NCI-H2171 (cell line): ENCODE data around the gene FADS3.
A peak's percentile ranks its signal among the peaks of the same experiment; 100 is the strongest.

ENCODE experiments used
- DNase-seq: peaks from one replicate; lab custom pipeline; 2025; lab: John Stamatoyannopoulos, UW

Gene FADS3

GRCh38 chr11:61879152-61879551 lies 12.2 kb downstream of the FADS3 start:
- DNase-seq: no peak

DNA sequence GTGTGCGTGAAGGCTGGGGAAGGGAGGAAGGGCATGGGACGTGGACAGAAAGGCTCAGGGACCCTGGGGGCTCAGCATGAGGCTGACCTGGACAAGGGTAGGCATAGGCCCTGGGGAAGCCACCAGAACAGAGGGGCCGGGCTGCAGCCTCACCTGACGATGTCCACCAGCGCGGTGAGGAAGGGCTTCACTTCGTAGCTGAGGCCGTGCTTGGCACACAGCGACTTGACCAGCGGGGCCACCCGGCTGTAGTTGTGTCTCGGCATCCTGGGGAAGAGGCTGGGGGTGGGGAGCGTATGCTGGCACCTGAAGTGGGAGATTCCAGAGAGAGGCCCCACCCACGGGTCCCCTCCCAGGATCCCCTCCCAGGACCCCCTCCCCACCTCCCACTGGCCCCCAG lies 15.6 kb downstream of the FADS3 start:
- no peak for DNase-seq

- no peak for DNase-seq
Measured at GRCh38 chr11:61874853-61875252, 16.5 kb downstream of the FADS3 start.

DNA sequence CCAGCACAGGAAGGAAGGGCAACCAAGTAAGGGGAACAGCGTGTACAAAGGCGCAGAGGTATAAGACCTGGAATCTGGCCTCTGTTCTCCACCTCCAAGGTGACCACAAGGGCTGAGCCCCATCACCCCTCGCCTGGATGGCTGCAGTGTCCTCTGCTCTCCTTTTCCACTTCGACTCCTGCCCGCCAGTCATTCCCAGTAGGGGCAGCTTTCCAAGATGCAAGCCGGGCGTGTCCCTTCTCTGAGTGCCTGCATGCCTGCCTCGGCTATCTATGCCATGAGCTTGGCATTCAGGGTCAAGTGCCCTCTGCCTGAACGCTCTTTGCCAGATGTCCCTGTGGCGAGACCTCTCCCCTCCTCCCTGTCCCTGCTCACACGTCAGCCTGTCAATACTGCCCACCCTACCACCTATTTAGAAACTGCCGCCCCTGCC lies 17.0 kb downstream of the FADS3 start:
- DNase-seq: no peak

DNA sequence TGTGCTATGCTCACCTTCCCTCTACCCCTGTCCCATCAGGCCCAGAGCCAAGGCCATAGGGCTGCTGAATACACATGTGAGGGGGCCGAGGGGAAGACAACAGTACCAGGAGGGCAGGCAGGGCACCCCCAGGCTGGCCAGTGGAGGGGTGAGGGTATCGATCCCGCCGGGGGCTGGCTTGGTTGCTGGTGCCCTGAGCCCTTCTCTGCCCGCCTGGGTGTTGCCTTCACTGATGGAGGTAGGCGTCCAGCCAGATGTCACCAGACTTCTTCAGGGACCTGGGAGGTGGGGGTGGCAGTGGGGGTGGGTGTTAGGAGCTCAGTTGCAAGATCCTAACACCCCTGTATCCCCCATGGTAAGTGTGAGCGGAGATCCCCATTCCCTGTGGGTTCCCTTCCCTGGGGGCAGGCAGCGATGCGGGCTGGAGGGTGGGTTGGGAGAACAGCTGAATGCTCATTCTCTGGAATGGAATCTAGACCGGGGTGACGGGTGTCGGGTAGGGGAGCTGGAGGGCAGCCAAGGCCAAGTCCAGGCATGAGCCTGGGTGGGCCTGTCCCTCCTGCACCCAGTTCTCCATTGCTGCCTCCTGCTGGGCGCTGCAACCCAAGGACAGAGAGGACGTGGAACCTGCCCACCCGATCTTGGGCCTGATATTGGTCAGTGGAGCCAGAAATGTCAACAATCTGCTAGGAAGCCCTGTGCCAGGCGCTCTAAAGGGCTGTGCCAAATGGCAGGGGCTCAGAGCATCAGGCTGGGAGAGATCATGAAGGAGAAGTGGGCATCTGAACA lies 17.6 kb downstream of the FADS3 start:
- DNase-seq: no peak

GRCh38 chr11:61872935-61873565 lies 18.3 kb downstream of the FADS3 start:
- no peak for DNase-seq

DNA sequence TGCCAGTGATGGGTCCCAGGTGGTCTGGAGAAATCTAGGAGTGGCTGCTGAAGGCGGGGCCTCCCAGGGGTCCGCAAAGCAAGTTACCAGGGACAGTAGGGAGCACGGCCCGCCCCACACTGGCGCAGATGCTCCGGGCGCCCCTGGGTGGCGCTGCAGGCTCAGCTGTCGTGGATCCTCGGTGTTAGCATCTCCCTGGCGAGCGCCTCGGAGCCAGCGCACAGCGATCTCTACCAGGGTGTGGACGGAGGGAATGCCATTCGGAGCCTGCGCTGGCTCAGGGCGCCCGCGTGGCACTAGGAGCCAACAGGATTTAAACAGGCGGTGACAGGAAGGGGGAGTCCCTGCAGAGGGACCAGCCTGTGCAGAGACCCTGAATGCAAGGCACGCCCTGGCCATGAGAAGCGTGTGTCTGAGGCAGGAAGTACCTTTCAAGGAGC lies 20.2 kb downstream of the FADS3 start:
- peak; percentile 73 for DNase-seq

DNA sequence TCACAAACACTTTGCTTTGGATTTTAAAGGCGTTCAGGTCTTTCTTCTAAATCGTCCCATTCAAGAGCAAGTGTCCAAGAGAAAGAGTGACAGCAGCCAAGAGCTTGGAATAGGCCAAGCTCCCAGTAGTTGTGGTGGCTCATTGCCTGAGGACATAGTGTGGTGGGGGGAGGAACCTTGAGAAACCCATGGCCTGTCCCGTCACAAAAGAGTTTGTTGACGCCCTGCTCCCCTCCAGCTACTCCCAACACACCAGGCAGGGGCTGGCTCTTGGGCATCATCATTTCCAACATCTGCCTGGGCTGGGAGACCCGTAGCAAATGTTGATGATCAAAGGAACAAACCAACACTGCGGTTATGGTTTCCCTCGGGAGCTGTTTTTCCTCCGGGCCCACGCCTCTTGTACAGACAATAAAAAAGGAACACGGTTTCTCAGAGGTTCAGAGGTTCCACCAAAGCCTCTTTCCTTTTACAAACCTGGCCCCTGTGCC lies 20.8 kb downstream of the FADS3 start:
- no peak for DNase-seq

DNA sequence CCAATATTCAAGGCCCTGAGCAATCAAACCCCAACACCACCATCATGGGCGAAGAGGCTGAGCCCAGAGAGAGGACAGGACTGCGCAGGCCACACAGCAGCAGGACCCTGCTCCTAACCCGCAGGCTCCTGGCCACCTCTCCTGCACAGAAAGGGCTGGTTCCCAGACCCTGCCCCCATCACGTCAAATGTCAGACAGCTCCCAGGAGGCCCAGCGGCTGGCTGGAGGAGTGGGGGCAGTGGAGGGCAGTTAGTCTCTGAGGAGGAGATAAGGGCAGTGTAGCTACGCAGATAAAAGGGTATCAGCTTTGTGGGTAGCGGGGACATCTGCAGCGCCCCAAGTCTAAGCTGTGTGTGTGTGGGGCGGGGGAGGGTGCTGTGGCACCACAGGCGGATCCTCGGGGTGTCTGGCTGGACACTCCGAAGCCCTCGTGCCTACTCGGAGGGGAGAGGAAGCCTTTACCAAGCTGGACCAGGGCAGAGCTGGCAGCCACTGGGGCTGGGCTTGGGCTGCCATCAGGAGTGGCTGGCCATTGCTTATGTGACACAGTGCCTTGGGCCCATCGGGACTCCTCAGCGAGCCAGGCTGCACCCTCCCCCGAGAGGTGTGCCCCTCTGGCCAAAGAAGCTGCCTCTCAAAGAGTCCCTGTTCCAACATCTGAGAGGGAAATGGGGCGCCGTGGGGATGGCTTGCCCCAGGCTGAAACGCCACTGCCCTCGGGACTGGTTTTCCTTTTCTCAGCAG lies 21.5 kb downstream of the FADS3 start:
- no peak for DNase-seq

DNA sequence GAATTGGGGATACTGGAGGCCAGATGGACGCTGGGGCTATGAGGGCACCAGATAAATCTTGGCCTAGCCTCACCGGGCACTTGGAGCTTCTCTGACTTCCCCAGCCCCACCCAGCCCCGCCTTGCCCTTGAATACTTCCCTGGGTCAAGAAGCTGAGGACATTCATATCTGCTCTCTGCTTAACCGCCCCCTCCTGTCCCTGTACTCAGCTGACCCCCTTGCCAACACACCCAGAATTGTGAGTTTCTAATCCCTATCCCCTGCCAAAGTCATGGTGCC lies 22.0 kb downstream of the FADS3 start:
- DNase-seq: no peak

GRCh38 chr11:61868571-61869428 lies 22.5 kb downstream of the FADS3 start:
- DNase-seq: no peak

DNA sequence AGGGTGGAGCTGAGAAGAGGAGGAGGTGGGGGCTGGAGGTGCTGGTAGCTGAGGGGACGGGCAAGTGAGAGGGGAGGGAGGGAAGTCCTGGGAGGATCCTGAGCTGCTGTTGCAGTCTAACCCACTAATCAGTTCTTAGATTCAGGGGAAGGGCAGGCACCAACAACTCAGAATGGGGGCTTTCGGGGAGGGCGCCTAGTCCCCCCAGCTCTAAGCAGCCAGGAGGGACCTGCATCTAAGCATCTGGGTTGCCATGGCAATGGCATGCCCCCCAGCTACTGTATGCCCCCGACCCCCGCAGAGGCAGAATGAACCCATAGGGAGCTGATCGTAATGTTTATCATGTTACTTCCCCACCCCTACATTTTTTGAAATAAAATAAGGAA lies 24.4 kb downstream of the FADS3 start:
- DNase-seq: no peak

DNA sequence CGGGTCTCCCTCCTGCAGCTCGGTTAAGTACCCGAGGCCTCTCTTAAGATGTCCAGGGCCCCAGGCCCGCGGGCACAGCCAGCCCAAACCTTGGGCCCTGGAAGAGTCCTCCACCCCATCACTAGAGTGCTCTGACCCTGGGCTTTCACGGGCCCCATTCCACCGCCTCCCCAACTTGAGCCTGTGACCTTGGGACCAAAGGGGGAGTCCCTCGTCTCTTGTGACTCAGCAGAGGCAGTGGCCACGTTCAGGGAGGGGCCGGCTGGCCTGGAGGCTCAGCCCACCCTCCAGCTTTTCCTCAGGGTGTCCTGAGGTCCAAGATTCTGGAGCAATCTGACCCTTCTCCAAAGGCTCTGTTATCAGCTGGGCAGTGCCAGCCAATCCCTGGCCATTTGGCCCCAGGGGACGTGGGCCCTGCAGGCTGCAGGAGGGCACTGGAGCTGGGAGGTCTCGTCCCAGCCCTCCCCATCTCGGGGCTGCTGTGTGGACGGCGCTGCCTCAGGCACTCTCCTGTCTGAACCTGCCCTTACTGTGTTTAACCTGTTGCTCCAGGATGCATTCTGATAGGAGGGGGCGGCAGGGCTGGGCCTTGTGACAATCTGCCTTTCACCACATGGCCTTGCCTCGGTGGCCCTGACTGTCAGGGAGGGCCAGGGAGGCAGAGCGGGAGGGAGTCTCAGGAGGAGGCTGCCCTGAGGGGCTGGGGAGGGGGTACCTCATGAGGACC lies 25.0 kb downstream of the FADS3 start:
- DNase-seq: no peak

DNA sequence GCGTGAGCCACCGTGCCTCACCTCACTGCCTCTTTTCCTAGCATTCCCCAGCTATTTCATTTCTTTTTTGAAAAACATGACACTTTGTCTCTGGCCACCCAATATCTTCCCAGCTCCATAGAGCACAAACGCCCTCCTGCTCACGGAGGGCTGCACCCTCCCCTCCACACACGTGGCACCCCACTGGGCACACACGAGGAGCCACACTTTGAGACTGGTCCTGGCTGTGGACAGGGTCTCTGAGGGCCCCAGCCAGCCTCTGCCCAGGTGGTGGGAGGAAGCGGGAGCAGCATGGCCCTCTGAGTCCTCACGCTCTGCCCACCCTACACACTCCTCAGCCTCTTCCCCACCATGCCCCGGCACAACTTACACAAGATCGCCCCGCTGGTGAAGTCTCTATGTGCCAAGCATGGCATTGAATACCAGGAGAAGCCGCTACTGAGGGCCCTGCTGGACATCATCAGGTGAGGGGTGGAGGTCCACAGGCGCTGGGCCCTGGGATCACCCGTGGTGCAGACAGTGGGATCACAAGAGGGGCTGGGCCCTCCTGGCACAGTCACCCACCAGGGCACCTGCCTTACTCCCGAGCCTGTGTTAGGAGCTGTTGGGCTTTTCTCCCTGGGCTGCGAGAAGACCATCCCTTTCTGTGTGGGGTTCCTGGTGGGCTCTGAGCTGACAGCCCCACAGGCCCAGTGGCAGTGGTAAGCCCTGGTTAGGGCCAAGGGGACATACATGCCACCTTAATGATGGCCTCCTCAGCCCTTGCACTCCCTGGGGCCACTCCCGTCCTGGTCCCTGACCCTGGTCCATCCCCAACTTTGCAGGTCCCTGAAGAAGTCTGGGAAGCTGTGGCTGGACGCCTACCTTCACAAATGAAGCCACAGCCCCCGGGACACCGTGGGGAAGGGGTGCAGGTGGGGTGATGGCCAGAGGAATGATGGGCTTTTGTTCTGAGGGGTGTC lies 26.2 kb downstream of the FADS3 start:
- DNase-seq: no peak

DNA sequence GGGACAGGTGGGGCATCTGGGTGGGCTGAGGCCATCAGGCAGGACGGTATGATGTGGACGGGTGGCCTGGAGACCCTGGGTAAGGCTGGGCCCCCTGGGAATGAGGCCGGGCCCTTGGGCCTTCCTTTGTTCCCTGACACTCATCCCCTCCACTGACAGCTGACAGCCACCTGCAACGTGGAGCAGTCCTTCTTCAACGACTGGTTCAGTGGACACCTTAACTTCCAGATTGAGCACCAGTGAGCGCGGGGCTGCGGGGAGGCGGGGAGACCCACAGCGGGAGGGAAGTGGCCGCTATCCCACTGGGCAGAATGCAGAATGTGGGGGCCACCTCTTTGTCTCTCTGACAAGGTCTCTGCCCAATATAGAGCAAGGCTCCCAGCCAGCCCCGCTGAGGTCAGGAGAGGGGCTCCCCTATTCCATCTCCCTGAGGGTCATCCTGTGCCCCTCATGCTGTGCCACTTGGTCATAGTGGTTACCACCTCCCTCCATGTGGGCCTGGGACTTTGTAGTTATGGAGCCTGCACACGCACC lies 27.7 kb downstream of the FADS3 start:
- no peak for DNase-seq

- DNase-seq: no peak
Measured at GRCh38 chr11:61862714-61863547, 28.4 kb downstream of the FADS3 start.

DNA sequence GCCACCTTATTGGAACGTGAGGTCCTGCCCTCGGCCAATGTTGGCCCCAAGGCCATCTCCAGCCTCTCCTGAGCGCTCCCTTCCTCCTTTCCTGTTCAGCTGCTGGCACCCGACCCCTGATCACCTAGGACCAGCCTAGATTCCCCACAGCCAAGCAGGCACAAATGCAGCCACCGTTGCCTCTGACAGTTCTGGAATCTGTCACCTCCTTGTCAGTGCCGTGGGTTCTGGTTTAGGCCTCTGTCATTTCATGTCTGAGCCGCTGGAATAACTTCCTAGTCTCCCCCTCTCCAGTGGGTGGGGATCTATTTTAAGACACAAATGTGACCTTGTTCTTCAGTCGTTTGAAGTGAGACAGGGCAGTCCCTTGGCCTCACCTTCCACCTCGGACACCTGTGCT lies 29.7 kb downstream of the FADS3 start:
- no peak for DNase-seq

GRCh38 chr11:61860054-61860903 lies 31.1 kb downstream of the FADS3 start:
- DNase-seq: no peak
